Cardiac muscle cell (in vitro differentiated cells and primary cell): Measurements from ENCODE around the gene CFAP65. TPM values are rescaled to one million over a fixed set of nuclear protein-coding genes. Genes with fewer than 3 reads are reported as not detected.

Experiments
- DNase-seq, 2 donors: peaks; one replicate each; pipeline versions ENCODE4 v3.0.0 to v3.0.0-alpha.2; 2010 to 2017; ENCODE audit warnings: low read depth in 1 of 2, low spot score in 1 of 2
- H3K27ac ChIP-seq: fragments of 200-600 bp; sonication (generic); 2 replicates; pipeline ENCODE4 v1.5.1; 2016
- H3K27me3 ChIP-seq: fragments of 200-600 bp; sonication (generic); 2 replicates; pipeline ENCODE4 v1.6.0; 2016; ENCODE audit warnings: control low read depth
- H3K36me3 ChIP-seq: fragments of 200-600 bp; sonication (generic); 2 replicates; pipeline ENCODE4 v1.5.1; 2016; ENCODE audit warnings: control low read depth
- H3K4me1 ChIP-seq: fragments of 200-600 bp; sonication (generic); 2 replicates; pipeline ENCODE4 v1.8.1; 2017; ENCODE audit warnings: low read depth, mild to moderate bottlenecking, mixed run types
- H3K4me3 ChIP-seq: fragments of 200-600 bp; sonication (generic); 2 replicates; pipeline ENCODE4 v1.5.1; 2016; ENCODE audit warnings: mild to moderate bottlenecking
- H3K9me3 ChIP-seq: fragments of 200-600 bp; sonication (generic); 2 replicates; pipeline ENCODE4 v1.5.1; 2017; ENCODE audit warnings: low read depth, mild to moderate bottlenecking, control low read depth
- polyA plus RNA-seq: library from polyadenylated mRNA; unstranded; fragments of >200 nt; fragmentation: Nextera tagmentation; extraction: Ambion mirVana; gene quantifications from 2 replicates; pipeline ENCODE4 v1.2.1, GENCODE V29; 2016
- total RNA-seq: library from RNA; depleted of rRNA; stranded (reverse); fragments of >200 nt; gene quantifications from 2 replicates; pipeline ENCODE4 v1.2.3, GENCODE V29; 2016
- TF ChIP-seq, protein P1 (sequence below): IDR thresholded peaks from 2 replicates; pipeline ENCODE4 v1.5.1; 2012; ENCODE audit warnings: low read depth, mild to moderate bottlenecking, low read length

The CFAP65 gene
- total and polyA plus RNA-seq, 2 experiments from 2014 or later, result 0.45 to 2.2 TPM

DNA sequence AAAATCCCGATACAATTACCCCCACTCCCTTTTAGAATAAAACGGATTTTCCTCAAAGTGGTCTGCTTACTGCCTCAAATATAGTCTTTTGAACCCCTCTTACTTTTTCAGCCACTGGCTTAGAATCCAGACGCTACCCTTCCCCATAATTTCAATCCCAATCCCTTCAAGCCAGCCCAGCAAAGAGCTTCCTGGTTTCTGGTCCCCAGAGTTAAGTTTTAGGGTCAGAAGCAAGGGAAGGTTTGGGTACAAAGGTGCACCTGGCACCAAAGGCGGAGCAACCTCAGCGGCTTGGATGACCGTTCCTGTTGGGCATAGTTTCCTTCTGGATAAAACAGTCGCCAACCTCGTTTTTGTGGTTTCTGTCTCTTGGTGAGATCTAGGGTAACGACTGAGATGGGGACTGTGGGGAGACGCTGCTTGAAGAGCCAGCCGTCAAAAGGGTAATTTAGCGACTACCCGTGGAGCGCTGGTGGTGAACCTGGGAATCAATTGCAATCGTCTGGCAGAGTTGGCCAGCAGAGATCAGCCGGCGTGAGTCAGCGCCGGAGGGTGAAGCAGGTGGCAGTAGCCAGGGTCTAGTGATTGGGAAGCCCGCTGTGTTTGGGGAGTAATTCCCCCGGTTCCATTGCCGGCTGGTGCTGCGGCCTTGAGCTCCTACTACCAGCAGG, 57.9 kb downstream of the CFAP65 start:
- no peak overlapping the region for H3K4me3 ChIP-seq
- no peak for DNase-seq
- no peaks in the 10 kb centered on the region for H3K36me3 ChIP-seq
- H3K27ac ChIP-seq, result no peak overlapping the region
- H3K4me1 ChIP-seq, result peaks cover 5% of the 10 kb centered on the region
- TF ChIP-seq, protein P1, sequence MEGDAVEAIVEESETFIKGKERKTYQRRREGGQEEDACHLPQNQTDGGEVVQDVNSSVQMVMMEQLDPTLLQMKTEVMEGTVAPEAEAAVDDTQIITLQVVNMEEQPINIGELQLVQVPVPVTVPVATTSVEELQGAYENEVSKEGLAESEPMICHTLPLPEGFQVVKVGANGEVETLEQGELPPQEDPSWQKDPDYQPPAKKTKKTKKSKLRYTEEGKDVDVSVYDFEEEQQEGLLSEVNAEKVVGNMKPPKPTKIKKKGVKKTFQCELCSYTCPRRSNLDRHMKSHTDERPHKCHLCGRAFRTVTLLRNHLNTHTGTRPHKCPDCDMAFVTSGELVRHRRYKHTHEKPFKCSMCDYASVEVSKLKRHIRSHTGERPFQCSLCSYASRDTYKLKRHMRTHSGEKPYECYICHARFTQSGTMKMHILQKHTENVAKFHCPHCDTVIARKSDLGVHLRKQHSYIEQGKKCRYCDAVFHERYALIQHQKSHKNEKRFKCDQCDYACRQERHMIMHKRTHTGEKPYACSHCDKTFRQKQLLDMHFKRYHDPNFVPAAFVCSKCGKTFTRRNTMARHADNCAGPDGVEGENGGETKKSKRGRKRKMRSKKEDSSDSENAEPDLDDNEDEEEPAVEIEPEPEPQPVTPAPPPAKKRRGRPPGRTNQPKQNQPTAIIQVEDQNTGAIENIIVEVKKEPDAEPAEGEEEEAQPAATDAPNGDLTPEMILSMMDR, result no peak
- peaks cover 100% of the 10 kb centered on the region for H3K27me3 ChIP-seq
- no peaks in the 10 kb centered on the region for H3K9me3 ChIP-seq

- Histone ChIP-seq H3K4me3 (no peak overlapping the region), H3K36me3 (no peaks in the 10 kb centered on the region), H3K4me1 (peaks cover 5% of the 10 kb centered on the region), H3K27me3 (peaks cover 100% of the 10 kb centered on the region), H3K27ac (no peak overlapping the region), H3K9me3 (no peaks in the 10 kb centered on the region)
- TF ChIP-seq, protein P1, result no peak
- no peak for DNase-seq
Observed at GRCh38 chr2:218982586-218983262, 58.6 kb downstream of the CFAP65 start.

DNA sequence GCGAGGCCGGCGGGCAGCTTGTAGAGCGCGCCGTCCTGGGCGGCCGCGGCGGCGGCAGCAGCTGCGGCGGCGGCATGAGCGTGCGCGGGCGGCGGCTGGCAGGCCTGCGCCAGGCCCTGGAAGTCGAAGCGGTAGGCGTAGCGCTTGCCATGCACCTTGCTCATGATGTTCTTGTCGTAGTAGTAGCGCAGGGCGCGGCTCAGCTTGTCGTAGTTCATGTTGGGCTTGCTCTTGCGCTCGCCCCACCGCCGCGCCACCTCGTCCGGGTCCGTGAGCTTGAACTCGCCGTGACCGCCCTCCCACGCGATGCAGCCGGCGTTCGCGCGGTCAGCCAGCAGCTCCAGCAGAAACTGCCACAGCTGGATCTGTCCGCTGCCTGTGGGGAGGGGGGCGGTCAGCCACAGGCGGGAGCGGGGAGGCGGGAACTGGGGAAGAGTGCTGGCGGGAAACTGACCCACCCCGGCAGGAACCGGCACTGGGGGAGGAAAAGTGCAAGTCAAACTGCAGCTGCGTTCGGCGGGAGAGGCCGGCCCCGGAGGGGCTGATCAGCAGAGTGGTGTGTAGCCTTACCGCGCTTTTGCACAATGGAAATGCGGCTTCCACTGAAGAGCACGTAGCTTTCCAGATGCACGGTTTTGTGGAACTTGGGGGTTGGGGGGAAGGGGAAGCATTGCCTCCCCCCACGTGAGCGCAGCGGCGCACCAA, 59.3 kb downstream of the CFAP65 start:
- DNase-seq, result peak; percentile 45 to 62
- Histone ChIP-seq H3K4me3 (peak overlapping the region; percentile 13), H3K36me3 (no peaks in the 10 kb centered on the region), H3K27me3 (peaks cover 100% of the 10 kb centered on the region), H3K9me3 (no peaks in the 10 kb centered on the region), H3K27ac (no peak overlapping the region), H3K4me1 (peaks cover 5% of the 10 kb centered on the region)
- TF ChIP-seq, protein P1, result no peak

- Histone ChIP-seq H3K4me3 (peak overlapping the region; percentile 13), H3K4me1 (peaks cover 5% of the 10 kb centered on the region)
Observed at GRCh38 chr2:218981390-218981880, 59.9 kb downstream of the CFAP65 start.

GRCh38 chr2:218980735-218981389, 60.5 kb downstream of the CFAP65 start:
- no peak for DNase-seq
- H3K27ac ChIP-seq, result no peak overlapping the region
- H3K4me1 ChIP-seq, result peaks cover 5% of the 10 kb centered on the region
- no peaks in the 10 kb centered on the region for H3K9me3 ChIP-seq
- H3K27me3 ChIP-seq, result peaks cover 100% of the 10 kb centered on the region
- TF ChIP-seq, protein P1, result no peak
- no peaks in the 10 kb centered on the region for H3K36me3 ChIP-seq
- no peak overlapping the region for H3K4me3 ChIP-seq

More at GRCh38 chr2:218981390-218981880, 59.9 kb downstream of the CFAP65 start:
- H3K27ac ChIP-seq, result no peak overlapping the region
- peaks cover 100% of the 10 kb centered on the region for H3K27me3 ChIP-seq
- TF ChIP-seq, protein P1, result no peak
- H3K9me3 ChIP-seq, result no peaks in the 10 kb centered on the region
- no peak for DNase-seq
- no peaks in the 10 kb centered on the region for H3K36me3 ChIP-seq
